LNCaP clone FGC (cell line): ENCODE measurements around the gene SOCS7.
"Not testable (repeated sequence)": the region's sequence is repeated elsewhere in the genome, so short reads cannot be mapped to it uniquely, and the experiment has no call there.

Experiments
- DNase-seq: peaks from one replicate; pipeline ENCODE4 v3.0.0-alpha.2; 2011; ENCODE audit warnings: low read depth
- H3K4me3 ChIP-seq: 2 replicates; pipeline ENCODE4 v1.5.1; 2011; ENCODE audit warnings: mild to moderate bottlenecking, low read depth, low read length, control low read depth
- CTCF ChIP-seq: IDR thresholded peaks from 2 replicates; pipeline ENCODE4 v1.5.1; 2012; ENCODE audit warnings: mild to moderate bottlenecking; ENCODE audit not compliant: control insufficient read depth, insufficient read depth; ENCODE audit errors: extremely low read depth

Gene SOCS7

GRCh38 chr17:38430316-38430715 is 78.7 kb downstream of the SOCS7 start:
- no peak for DNase-seq
- no peak overlapping the region for H3K4me3 ChIP-seq
- no peak for TF ChIP-seq CTCF

GRCh38 chr17:38430822-38431221 is 79.2 kb downstream of the SOCS7 start:
- no peak overlapping the region for H3K4me3 ChIP-seq
- DNase-seq, result no peak
- no peak for TF ChIP-seq CTCF

GRCh38 chr17:38431346-38432145 is 79.9 kb downstream of the SOCS7 start:
- no peak for DNase-seq
- no peak for TF ChIP-seq CTCF
- no peak overlapping the region for H3K4me3 ChIP-seq

GRCh38 chr17:38434178-38434665 is 82.6 kb downstream of the SOCS7 start:
- no peak for DNase-seq
- H3K4me3 ChIP-seq, result no peak overlapping the region
- no peak for TF ChIP-seq CTCF

- DNase-seq, result no peak
- H3K4me3 ChIP-seq, result no peak overlapping the region
- TF ChIP-seq CTCF, result no peak
Observed at GRCh38 chr17:38435795-38436194, 84.2 kb downstream of the SOCS7 start.

- no peak overlapping the region for H3K4me3 ChIP-seq
- no peak for DNase-seq
- TF ChIP-seq CTCF, result no peak
Observed at GRCh38 chr17:38436386-38436785, 84.7 kb downstream of the SOCS7 start.

- not testable (repeated sequence) for DNase-seq, H3K4me3 ChIP-seq
Observed at GRCh38 chr17:38437313-38437712, 85.7 kb downstream of the SOCS7 start.
